PFSK-1 (cell line): ENCODE results near the gene CRADD.

Source experiments
- FOXP2 ChIP-seq: optimal IDR thresholded peaks from 2 replicates; pipeline ENCODE3; 2011; ENCODE audit warnings: borderline replicate concordance, control low read depth, inconsistent platforms; ENCODE audit not compliant: insufficient read depth; ENCODE audit errors: extremely low read length, extremely low read depth
- POLR2AphosphoS5 ChIP-seq: IDR thresholded peaks from 2 replicates; pipeline ENCODE4 v1.6.1; 2012; ENCODE audit warnings: low read depth, mild to moderate bottlenecking, control low read depth, low read length, moderate library complexity
- SIN3A ChIP-seq: IDR thresholded peaks from 2 replicates; pipeline ENCODE4 v1.6.1; 2012; ENCODE audit warnings: mild to moderate bottlenecking, low read length, moderate library complexity, borderline replicate concordance; ENCODE audit not compliant: insufficient read depth

DNA sequence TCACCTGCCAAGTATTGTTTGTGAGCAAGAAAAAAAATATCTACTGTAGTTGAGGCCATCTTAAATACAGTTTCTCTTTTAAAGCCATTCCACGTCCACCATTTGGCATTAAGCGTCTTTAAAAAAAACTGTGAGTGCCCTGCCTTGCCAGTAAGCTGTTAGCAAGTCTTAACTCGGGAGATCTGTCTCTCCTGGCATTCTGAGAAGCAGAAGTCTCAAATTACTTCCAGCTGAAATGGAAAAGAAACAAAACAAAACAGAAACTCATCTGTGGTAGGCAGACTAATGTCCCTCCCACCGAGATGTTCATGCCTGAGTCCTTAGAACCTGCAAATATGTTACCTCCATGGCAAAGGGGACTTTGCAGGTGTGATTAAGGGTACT, 126.2 kb downstream of the CRADD start:
- TF ChIP-seq POLR2AphosphoS5 (no peak), SIN3A (no peak), FOXP2 (no peak)
